Measurements from ENCODE around the gene SRM. TPM values are rescaled to one million over a fixed set of nuclear protein-coding genes. Genes with fewer than 3 reads are reported as not detected.

Gene SRM
- total RNA-seq, 1 donor, result 21.0 TPM

GRCh38 chr1:11026052-11026451 is 33.8 kb downstream of the SRM start:
- no peaks in the 10 kb centered on the region for H3K4me1 ChIP-seq (ENCODE audit: insufficient read depth, low read length)
- H3K4me2 ChIP-seq (ENCODE audit: insufficient read depth, low read length), result no peak overlapping the region
- H2AFZ ChIP-seq (ENCODE audit: low read length), result no peak overlapping the region
- H3K79me2 ChIP-seq (ENCODE audit: insufficient read depth, low read length), result no peaks in the 10 kb centered on the region
- H3K27me3 ChIP-seq (ENCODE audit: insufficient read depth, low read length), result no peaks in the 10 kb centered on the region
- H3K9me3 ChIP-seq (ENCODE audit: low read depth, low read length), result no peaks in the 10 kb centered on the region
- H4K20me1 ChIP-seq (ENCODE audit: insufficient read depth, low read length), result peaks cover 23% of the 10 kb centered on the region
- peaks cover 62% of the 10 kb centered on the region for H3K36me3 ChIP-seq (ENCODE audit: insufficient read depth, low read length)
- H3K4me3 ChIP-seq (ENCODE audit: insufficient read depth, low read length), result no peak overlapping the region
- H3K27ac ChIP-seq (ENCODE audit: low read depth, low read length), result no peak overlapping the region
- no peak for TF ChIP-seq CTCF (IDR thresholded peaks at IDR 0.05; ENCODE audit: extremely low read depth, low read depth, low read length)
- no peak for DNase-seq (ENCODE audit: insufficient read length, low spot score, missing footprints)

- no peak for DNase-seq (ENCODE audit: insufficient read length, low spot score, missing footprints)
- Histone ChIP-seq H3K9me3 (ENCODE audit: low read depth, low read length) (no peaks in the 10 kb centered on the region), H3K27ac (ENCODE audit: low read depth, low read length) (no peak overlapping the region), H3K4me3 (ENCODE audit: insufficient read depth, low read length) (no peak overlapping the region), H3K4me1 (ENCODE audit: insufficient read depth, low read length) (no peaks in the 10 kb centered on the region), H2AFZ (ENCODE audit: low read length) (no peak overlapping the region), H3K27me3 (ENCODE audit: insufficient read depth, low read length) (no peaks in the 10 kb centered on the region), H4K20me1 (ENCODE audit: insufficient read depth, low read length) (peaks cover 27% of the 10 kb centered on the region), H3K79me2 (ENCODE audit: insufficient read depth, low read length) (no peaks in the 10 kb centered on the region), H3K4me2 (ENCODE audit: insufficient read depth, low read length) (no peak overlapping the region), H3K36me3 (ENCODE audit: insufficient read depth, low read length) (peaks cover 66% of the 10 kb centered on the region)
- TF ChIP-seq CTCF (IDR thresholded peaks at IDR 0.05; ENCODE audit: extremely low read depth, low read depth, low read length), result no peak
Observed at GRCh38 chr1:11025618-11026017, 34.2 kb downstream of the SRM start.

GRCh38 chr1:11024874-11025203 is 35.0 kb downstream of the SRM start:
- peaks cover 73% of the 10 kb centered on the region for H3K36me3 ChIP-seq (ENCODE audit: insufficient read depth, low read length)
- TF ChIP-seq CTCF (IDR thresholded peaks at IDR 0.05; ENCODE audit: extremely low read depth, low read depth, low read length), result no peak
- no peaks in the 10 kb centered on the region for H3K9me3 ChIP-seq (ENCODE audit: low read depth, low read length)
- H4K20me1 ChIP-seq (ENCODE audit: insufficient read depth, low read length), result peaks cover 22% of the 10 kb centered on the region
- H3K27ac ChIP-seq (ENCODE audit: low read depth, low read length), result no peak overlapping the region
- H3K4me3 ChIP-seq (ENCODE audit: insufficient read depth, low read length), result no peak overlapping the region
- H3K27me3 ChIP-seq (ENCODE audit: insufficient read depth, low read length), result no peaks in the 10 kb centered on the region
- H3K79me2 ChIP-seq (ENCODE audit: insufficient read depth, low read length), result no peaks in the 10 kb centered on the region
- no peak overlapping the region for H2AFZ ChIP-seq (ENCODE audit: low read length)
- no peak for DNase-seq (ENCODE audit: insufficient read length, low spot score, missing footprints)
- no peaks in the 10 kb centered on the region for H3K4me1 ChIP-seq (ENCODE audit: insufficient read depth, low read length)
- H3K4me2 ChIP-seq (ENCODE audit: insufficient read depth, low read length), result no peak overlapping the region

GRCh38 chr1:11024154-11024873 is 35.5 kb downstream of the SRM start:
- peaks cover 22% of the 10 kb centered on the region for H4K20me1 ChIP-seq (ENCODE audit: insufficient read depth, low read length)
- no peak overlapping the region for H3K27ac ChIP-seq (ENCODE audit: low read depth, low read length)
- no peak overlapping the region for H2AFZ ChIP-seq (ENCODE audit: low read length)
- H3K27me3 ChIP-seq (ENCODE audit: insufficient read depth, low read length), result no peaks in the 10 kb centered on the region
- no peaks in the 10 kb centered on the region for H3K4me1 ChIP-seq (ENCODE audit: insufficient read depth, low read length)
- H3K36me3 ChIP-seq (ENCODE audit: insufficient read depth, low read length), result peaks cover 74% of the 10 kb centered on the region
- no peak overlapping the region for H3K4me3 ChIP-seq (ENCODE audit: insufficient read depth, low read length)
- peaks cover under 1% of the 10 kb centered on the region for H3K79me2 ChIP-seq (ENCODE audit: insufficient read depth, low read length)
- H3K9me3 ChIP-seq (ENCODE audit: low read depth, low read length), result no peaks in the 10 kb centered on the region
- H3K4me2 ChIP-seq (ENCODE audit: insufficient read depth, low read length), result no peak overlapping the region
- no peak for DNase-seq (ENCODE audit: insufficient read length, low spot score, missing footprints)
- TF ChIP-seq CTCF (IDR thresholded peaks at IDR 0.05; ENCODE audit: extremely low read depth, low read depth, low read length), result no peak

Measured in osteoblast (primary cell).